HepG2 (cell line): ENCODE measurements around the gene NDUFS2. TPM values are rescaled to one million over a fixed set of nuclear protein-coding genes. Genes with fewer than 3 reads are reported as not detected.

Experiments used
- CC2D1A ChIP-seq: sonication (generic); formaldehyde crosslinking; IDR thresholded peaks from 2 replicates; pipeline ENCODE4 v1.8.1; 2023; ENCODE audit warnings: mild to moderate bottlenecking, missing genetic modification reagents
- JUN ChIP-seq: sonication (generic); formaldehyde crosslinking; IDR thresholded peaks from 2 replicates; pipeline ENCODE4 v1.4.0; 2020; ENCODE audit warnings: mild to moderate bottlenecking, missing genetic modification reagents
- MEF2D ChIP-seq: sonication (generic); formaldehyde crosslinking; IDR thresholded peaks from 2 replicates; pipeline ENCODE4 v1.5.1; 2020; ENCODE audit warnings: mild to moderate bottlenecking, missing genetic modification reagents
- MXD1 ChIP-seq: sonication (generic); formaldehyde crosslinking; IDR thresholded peaks from 2 replicates; pipeline ENCODE4 v1.4.0; 2020; ENCODE audit warnings: mild to moderate bottlenecking, missing genetic modification reagents
- NBN ChIP-seq: fragments of 450-650 bp; conservative IDR thresholded peaks from 2 replicates; pipeline ENCODE4 v1.6.1; 2017
- PHF20 ChIP-seq: sonication (generic); formaldehyde crosslinking; IDR thresholded peaks from 2 replicates; pipeline ENCODE4 v1.5.0; 2020; ENCODE audit warnings: mild to moderate bottlenecking, missing genetic modification reagents
- POLR2A ChIP-seq, 2 experiments: IDR thresholded peaks; 2 replicates each; pipeline ENCODE4 v1.6.1; 2011; ENCODE audit warnings: low read depth in 2 of 2, low read length in 2 of 2, mild to moderate bottlenecking in 1 of 2, moderate library complexity in 1 of 2; ENCODE audit not compliant: insufficient read depth in 1 of 2
- RBFOX2 ChIP-seq: fragments of 200-400 bp; formaldehyde crosslinking; IDR thresholded peaks from 2 replicates; pipeline ENCODE4 v1.6.1; 2017; ENCODE audit warnings: low read depth, mild to moderate bottlenecking, low read length
- SNAPC4 ChIP-seq: sonication (generic); formaldehyde crosslinking; IDR thresholded peaks from 2 replicates; pipeline ENCODE4 v1.4.0; 2020; ENCODE audit warnings: mild to moderate bottlenecking, missing genetic modification reagents
- ZNF276 ChIP-seq: sonication (generic); formaldehyde crosslinking; IDR thresholded peaks from 2 replicates; pipeline ENCODE4 v1.4.0; 2020; ENCODE audit warnings: mild to moderate bottlenecking, low read depth, missing genetic modification reagents
- ZNF329 ChIP-seq: sonication (generic); formaldehyde crosslinking; IDR thresholded peaks from 2 replicates; pipeline ENCODE4 v1.9.0; 2021; ENCODE audit warnings: low read depth, mild to moderate bottlenecking, missing genetic modification reagents
- ZNF414 ChIP-seq: sonication (generic); formaldehyde crosslinking; IDR thresholded peaks from 2 replicates; pipeline ENCODE4 v1.5.0; 2020; ENCODE audit warnings: missing genetic modification reagents
- ZNF576 ChIP-seq: sonication (generic); formaldehyde crosslinking; IDR thresholded peaks from 2 replicates; pipeline ENCODE4 v1.4.0; 2020; ENCODE audit warnings: mild to moderate bottlenecking, missing genetic modification reagents
- ZNF800 ChIP-seq: sonication (generic); formaldehyde crosslinking; IDR thresholded peaks from 2 replicates; pipeline ENCODE4 v1.4.0; 2020; ENCODE audit warnings: missing genetic modification reagents
- polyA plus RNA-seq, 8 experiments: library from polyadenylated mRNA; depleted of rRNA in 3 of 8; stranded (reverse) in 7 of 8; unstranded in 1 of 8; fragments of >200 nt; fragmentation: Illumina TruSeq in 4 of 8; extraction: Trizol in 4 of 8; gene quantifications; 2 replicates each; pipeline versions ENCODE4 v1.2.1 to v1.2.3, GENCODE V29; 2011 to 2016; ENCODE audit warnings: low read depth in 4 of 8, missing spikeins in 1 of 8, mixed read lengths in 1 of 8; ENCODE audit not compliant: insufficient read depth in 1 of 8
- total RNA-seq, 5 experiments: library from RNA; depleted of rRNA; stranded (reverse); fragments of >200 nt; fragmentation: Illumina TruSeq; extraction: Trizol; gene quantifications; 2 replicates each; pipeline ENCODE4 v1.2.3, GENCODE V29; 2016; ENCODE audit warnings: low read depth in 1 of 5

The NDUFS2 gene
- total and polyA plus RNA-seq, 2 of the 13 experiments (the other 11 are each of a cell fraction or from before 2014, with no cell fraction given), result 89.9 to 118 TPM

- TF ChIP-seq ZNF576 (CRISPR knock-in tag), result no peak
- TF ChIP-seq JUN (CRISPR knock-in tag), result no peak
- TF ChIP-seq SNAPC4 (CRISPR knock-in tag), result peak; percentile 64
- 0 out of 2 replicates have a peak, but pooled peaks have one; percentile 39 for TF ChIP-seq MXD1 (CRISPR knock-in tag)
- TF ChIP-seq MEF2D (CRISPR knock-in tag), result 0 out of 2 replicates have a peak, but pooled peaks have one; percentile 29
- TF ChIP-seq POLR2A (IDR thresholded peaks at IDR 0.05; ENCODE audit: insufficient read depth in 1 of 2, low read depth in 2 of 2, low read length in 2 of 2), result peak; percentile 45 to 49; a peak in 3 of 4 replicates
- peak; percentile 38; the same call in 1 of the 2 replicates for TF ChIP-seq ZNF329 (CRISPR knock-in tag)
- TF ChIP-seq NBN, result no peak
- 0 out of 2 replicates have a peak, but pooled peaks have one; percentile 56 for TF ChIP-seq ZNF414 (CRISPR knock-in tag)
- no peak for TF ChIP-seq PHF20
- TF ChIP-seq ZNF276 (CRISPR knock-in tag), result no peak
- TF ChIP-seq ZNF800 (CRISPR knock-in tag), result 0 out of 2 replicates have a peak, but pooled peaks have one; percentile 34
- no peak for TF ChIP-seq CC2D1A (CRISPR knock-in tag)
- TF ChIP-seq RBFOX2, result peak; percentile 31
These were observed 20.2 kb downstream of the NDUFS2 start (continued) for GRCh38 chr1:161222175-161223019.
